PC-3 (cell line): ENCODE data around the gene ENDOV.

Source experiments
- CTCF ChIP-seq: fragments of 300-600 bp; sonication (generic); conservative IDR thresholded peaks from 2 replicates; pipeline ENCODE4 v1.5.1; 2017; ENCODE audit warnings: antibody characterized with exemption, low read depth, mild to moderate bottlenecking, low read length
- EZH2 ChIP-seq: fragments of 300-600 bp; sonication (generic); IDR thresholded peaks from one replicate; pipeline ENCODE4 v1.6.1; 2017; ENCODE audit warnings: antibody characterized with exemption, mild to moderate bottlenecking, low read length; ENCODE audit not compliant: unreplicated experiment
- EZH2phosphoT487 ChIP-seq: fragments of 300-600 bp; sonication (generic); IDR thresholded peaks from 2 replicates; pipeline ENCODE4 v1.6.1; 2018; ENCODE audit warnings: mild to moderate bottlenecking, antibody characterized with exemption, low read length, borderline replicate concordance

DNA sequence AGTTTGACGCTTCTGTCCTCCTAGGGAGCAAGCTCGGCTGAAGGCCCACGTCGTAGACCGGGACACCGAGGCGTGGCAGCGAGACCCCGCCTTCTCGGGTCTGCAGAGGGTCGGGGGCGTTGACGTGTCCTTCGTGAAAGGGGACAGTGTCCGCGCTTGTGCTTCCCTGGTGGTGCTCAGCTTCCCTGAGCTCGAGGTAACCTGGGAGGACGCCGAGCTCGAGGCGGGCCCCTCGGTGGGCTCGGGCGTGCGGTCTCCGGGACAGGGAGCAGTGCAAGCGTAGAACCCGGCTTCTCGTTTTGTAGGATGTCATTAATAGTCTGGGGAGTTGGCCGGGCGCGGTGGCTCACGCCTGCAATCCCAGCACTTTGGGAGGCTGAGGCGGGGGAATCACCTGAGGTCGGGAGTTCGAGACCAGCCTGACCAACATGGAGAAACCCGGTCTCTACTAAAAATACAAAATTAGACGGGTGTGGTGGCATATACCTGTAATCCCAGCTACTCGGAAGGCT, 715 bp downstream of the ENDOV start:
- no peak for TF ChIP-seq CTCF
- TF ChIP-seq EZH2 = no peak
- TF ChIP-seq EZH2phosphoT487 = no peak
